HCT116 (cell line): Measurements from ENCODE around the gene PDZD4. TPM values are rescaled to one million over a fixed set of nuclear protein-coding genes. Genes with fewer than 3 reads are reported as not detected.

Experiments
- ATAC-seq: fragments of 200-7000 bp; cut with Tn5 transposase; 2 replicates; pipeline ENCODE4 v1.9.1; 2020; ENCODE audit warnings: mild to moderate bottlenecking, moderate library complexity
- BruUV-seq: library from RNA; stranded (reverse); fragments of 400-500 nt; replicated peaks from 2 replicates; lab custom pipeline; 2021; lab: Mats Ljungman, UMichigan
- CTCF ChIA-PET: fragments of 300-600 bp; sonication (Branson Sonifier 250); formaldehyde crosslinking; loops from one replicate; lab custom pipeline; 2021; ENCODE audit warnings: antibody characterized with exemption; lab: Charles Lee
- POLR2A ChIA-PET: fragments of 300-600, 350-600 bp; sonication (Branson Sonifier 250); formaldehyde crosslinking; loops from one replicate; lab custom pipeline; 2021; ENCODE audit warnings: antibody characterized with exemption; lab: Charles Lee
- RAD21 ChIA-PET, 2 experiments: fragments of 300-600 bp; sonication (Branson Sonifier 250); formaldehyde crosslinking; loops; one replicate each; lab custom pipeline; 2023; ENCODE audit warnings: low total read pairs in 2 of 2; ENCODE audit not compliant: uncharacterized antibody in 2 of 2, unreplicated experiment in 2 of 2, low non-redundant PET in 1 of 2; lab: Charles Lee
- DNase-seq: peaks from one replicate; pipeline ENCODE4 v3.0.0-alpha.2; 2010; ENCODE audit warnings: low read depth, low spot score
- H2AFZ ChIP-seq: fragments of 200-600 bp; shearing (Covaris generic), sonication (generic); 2 replicates; pipeline ENCODE4 v1.6.1; 2017; ENCODE audit warnings: low read depth, mixed run types, mixed read lengths, antibody characterized with exemption, low read length; ENCODE audit not compliant: poor library complexity, severe bottlenecking
- H3K27ac ChIP-seq: 2 replicates; pipeline ENCODE4 v1.5.1; 2012; ENCODE audit warnings: low read depth, low read length
- H3K27me3 ChIP-seq: fragments of 200-600 bp; sonication (generic); 2 replicates; pipeline ENCODE4 v1.6.1; 2016; ENCODE audit warnings: mixed run types, low read length, mixed read lengths; ENCODE audit not compliant: insufficient read depth
- H3K36me3 ChIP-seq, 2 experiments: fragments of 200-500 bp in 1 of 2; fragments of 200-600 bp in 1 of 2; sonication (Bioruptor generic) in 1 of 2; sonication (generic) in 1 of 2; 2 replicates each; pipeline versions ENCODE4 v1.5.1 to v1.6.1; 2014 to 2016; ENCODE audit warnings: low read length in 2 of 2, inconsistent platforms in 1 of 2, mixed read lengths in 1 of 2, mixed run types in 1 of 2; ENCODE audit not compliant: insufficient read depth in 2 of 2, control insufficient read depth in 1 of 2
- H3K4me1 ChIP-seq, 2 experiments: fragments of 200-600 bp in 1 of 2; sonication (generic) in 1 of 2; 2 replicates each; pipeline versions ENCODE4 v1.5.1 to v1.6.1; 2012 to 2017; ENCODE audit warnings: low read length in 2 of 2, inconsistent platforms in 1 of 2, mild to moderate bottlenecking in 1 of 2, mixed read lengths in 1 of 2, mixed run types in 1 of 2, moderate library complexity in 1 of 2; ENCODE audit not compliant: insufficient read depth in 2 of 2, control insufficient read depth in 1 of 2
- H3K4me2 ChIP-seq: fragments of 200-600 bp; sonication (generic); 2 replicates; pipeline ENCODE4 v1.6.1; 2017; ENCODE audit warnings: mixed run types, low read length, mixed read lengths
- H3K4me3 ChIP-seq, 2 experiments: fragments of 200-600 bp in 1 of 2; sonication (generic) in 1 of 2; replicated peaks in 1 of 2; 2 replicates each; pipeline ENCODE4 v1.5.1; 2011 to 2016; ENCODE audit warnings: low read length in 2 of 2, control low read depth in 1 of 2, low read depth in 1 of 2, mild to moderate bottlenecking in 1 of 2, mixed read lengths in 1 of 2, mixed run types in 1 of 2
- H3K79me2 ChIP-seq: fragments of 200-600 bp; sonication (generic); 2 replicates; pipeline ENCODE4 v1.6.1; 2017; ENCODE audit warnings: mild to moderate bottlenecking, mixed run types, low read length, moderate library complexity, mixed read lengths; ENCODE audit not compliant: insufficient read depth
- H3K9ac ChIP-seq: fragments of 200-600 bp; sonication (generic); 2 replicates; pipeline ENCODE4 v1.6.1; 2016; ENCODE audit warnings: low read length, mixed read lengths
- H3K9me2 ChIP-seq: fragments of 200-600 bp; sonication (generic), shearing (Covaris generic); 2 replicates; pipeline ENCODE4 v1.6.1; 2017; ENCODE audit warnings: mixed run types, mild to moderate bottlenecking, moderate library complexity; ENCODE audit not compliant: insufficient read depth
- H3K9me3 ChIP-seq, 2 experiments: fragments of 200-500 bp in 1 of 2; fragments of 200-600 bp in 1 of 2; sonication (Bioruptor generic) in 1 of 2; sonication (generic) in 1 of 2; 2 replicates each; pipeline ENCODE4 v1.6.1; 2014 to 2017; ENCODE audit warnings: low read length in 2 of 2, mixed read lengths in 2 of 2, inconsistent platforms in 1 of 2, low read depth in 1 of 2, mild to moderate bottlenecking in 1 of 2, mixed run types in 1 of 2, moderate library complexity in 1 of 2; ENCODE audit not compliant: control insufficient read depth in 1 of 2, insufficient read depth in 1 of 2
- H4K20me1 ChIP-seq: fragments of 200-600 bp; sonication (generic), shearing (Covaris generic); 2 replicates; pipeline ENCODE4 v1.6.1; 2017; ENCODE audit warnings: mixed run types, mild to moderate bottlenecking, moderate library complexity; ENCODE audit not compliant: insufficient read depth
- CBX3 ChIP-seq: IDR thresholded peaks from 2 replicates; pipeline ENCODE4 v1.6.1; 2012; ENCODE audit warnings: low read depth
- CTCF ChIP-seq, 3 experiments: fragments of 200-600 bp in 1 of 3; sonication (generic) in 1 of 3; IDR thresholded peaks in 2 of 3; conservative IDR thresholded peaks in 1 of 3; 2 replicates each; pipeline ENCODE4 v1.5.1; 2012 to 2017; ENCODE audit warnings: low read depth in 2 of 3, low read length in 2 of 3, antibody characterized with exemption in 1 of 3, borderline replicate concordance in 1 of 3, control low read depth in 1 of 3, mild to moderate bottlenecking in 1 of 3, mixed read lengths in 1 of 3, mixed run types in 1 of 3, moderate library complexity in 1 of 3; ENCODE audit not compliant: insufficient read depth in 1 of 3
- ELF1 ChIP-seq: IDR thresholded peaks from 2 replicates; pipeline ENCODE4 v1.6.1; 2012; ENCODE audit warnings: low read depth, borderline replicate concordance
- EZH2 ChIP-seq: fragments of 200-600 bp; sonication (generic); IDR thresholded peaks from 2 replicates; pipeline ENCODE4 v1.6.1; 2017; ENCODE audit warnings: antibody characterized with exemption, mixed run types
- EZH2phosphoT487 ChIP-seq: fragments of 200-600 bp; IDR thresholded peaks from 2 replicates; pipeline ENCODE4 v1.6.1; 2018; ENCODE audit warnings: antibody characterized with exemption, borderline replicate concordance
- MAX ChIP-seq: IDR thresholded peaks from 2 replicates; pipeline ENCODE4 v1.6.1; 2012
- SIN3A ChIP-seq: IDR thresholded peaks from 2 replicates; pipeline ENCODE4 v1.6.1; 2012; ENCODE audit warnings: low read depth
- SRF ChIP-seq: IDR thresholded peaks from 2 replicates; pipeline ENCODE4 v1.6.1; 2012; ENCODE audit warnings: low read depth
- intact Hi-C: fragments of 100-400 bp; cut with micrococcal nuclease; formaldehyde crosslinking; loops from 2 replicates; pipeline ENCODE4 v1.10.0; 2022
- total RNA-seq: library from RNA; stranded (reverse); gene quantifications from one replicate; pipeline ENCODE4 v1.2.1, GENCODE V29; 2021; ENCODE audit not compliant: unreplicated experiment
- TF ChIP-seq, protein P1 (sequence below): IDR thresholded peaks from 2 replicates; pipeline ENCODE4 v1.6.1; 2012; ENCODE audit warnings: low read depth

PDZD4 gene
- total RNA-seq, 1 experiment from 2014 or later, result 0.30 TPM

DNA sequence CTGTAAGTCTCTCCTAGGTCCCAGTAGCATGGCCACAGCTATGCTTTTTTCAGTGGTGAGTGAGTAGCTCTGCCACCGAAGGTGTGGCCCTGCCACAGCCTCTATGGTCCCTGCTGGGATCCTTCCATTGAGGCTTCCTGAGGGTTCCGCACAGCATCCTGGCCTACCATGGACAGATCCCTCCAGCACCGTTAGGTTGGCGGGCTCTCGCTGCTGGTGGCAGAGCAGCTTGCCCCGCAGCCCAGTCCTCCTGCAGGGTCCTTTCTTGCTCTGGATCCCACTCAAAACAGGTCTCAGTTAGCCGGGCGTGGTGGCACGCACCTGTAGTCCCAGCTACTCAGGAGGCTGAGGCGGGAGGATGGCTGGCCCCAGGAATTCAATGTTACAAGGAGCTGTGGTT, 2.4 kb upstream of the PDZD4 start:
- ChIA-PET POLR2A (no interaction called here), CTCF (no interaction called here), RAD21 (no interaction called here)
- Histone ChIP-seq H3K36me3 (no peaks in the 10 kb centered on the region), H2AFZ (no peak overlapping the region), H3K4me3 (no peak overlapping the region), H3K4me2 (no peak overlapping the region), H3K27me3 (no peaks in the 10 kb centered on the region), H3K9me3 (no peaks in the 10 kb centered on the region), H3K79me2 (no peaks in the 10 kb centered on the region), H3K27ac (no peak overlapping the region), H3K9me2 (no peaks in the 10 kb centered on the region), H3K4me1 (peaks cover 0 to 13% of the 10 kb centered on the region in 2 experiments; a peak in 2 of 4 replicates), H3K9ac (no peak overlapping the region), H4K20me1 (no peaks in the 10 kb centered on the region)
- intact Hi-C loops, result no loop called here
- ATAC-seq, result no peak
- no peak for DNase-seq
- no TSS peak for BruUV-seq
- TF ChIP-seq, protein P1, sequence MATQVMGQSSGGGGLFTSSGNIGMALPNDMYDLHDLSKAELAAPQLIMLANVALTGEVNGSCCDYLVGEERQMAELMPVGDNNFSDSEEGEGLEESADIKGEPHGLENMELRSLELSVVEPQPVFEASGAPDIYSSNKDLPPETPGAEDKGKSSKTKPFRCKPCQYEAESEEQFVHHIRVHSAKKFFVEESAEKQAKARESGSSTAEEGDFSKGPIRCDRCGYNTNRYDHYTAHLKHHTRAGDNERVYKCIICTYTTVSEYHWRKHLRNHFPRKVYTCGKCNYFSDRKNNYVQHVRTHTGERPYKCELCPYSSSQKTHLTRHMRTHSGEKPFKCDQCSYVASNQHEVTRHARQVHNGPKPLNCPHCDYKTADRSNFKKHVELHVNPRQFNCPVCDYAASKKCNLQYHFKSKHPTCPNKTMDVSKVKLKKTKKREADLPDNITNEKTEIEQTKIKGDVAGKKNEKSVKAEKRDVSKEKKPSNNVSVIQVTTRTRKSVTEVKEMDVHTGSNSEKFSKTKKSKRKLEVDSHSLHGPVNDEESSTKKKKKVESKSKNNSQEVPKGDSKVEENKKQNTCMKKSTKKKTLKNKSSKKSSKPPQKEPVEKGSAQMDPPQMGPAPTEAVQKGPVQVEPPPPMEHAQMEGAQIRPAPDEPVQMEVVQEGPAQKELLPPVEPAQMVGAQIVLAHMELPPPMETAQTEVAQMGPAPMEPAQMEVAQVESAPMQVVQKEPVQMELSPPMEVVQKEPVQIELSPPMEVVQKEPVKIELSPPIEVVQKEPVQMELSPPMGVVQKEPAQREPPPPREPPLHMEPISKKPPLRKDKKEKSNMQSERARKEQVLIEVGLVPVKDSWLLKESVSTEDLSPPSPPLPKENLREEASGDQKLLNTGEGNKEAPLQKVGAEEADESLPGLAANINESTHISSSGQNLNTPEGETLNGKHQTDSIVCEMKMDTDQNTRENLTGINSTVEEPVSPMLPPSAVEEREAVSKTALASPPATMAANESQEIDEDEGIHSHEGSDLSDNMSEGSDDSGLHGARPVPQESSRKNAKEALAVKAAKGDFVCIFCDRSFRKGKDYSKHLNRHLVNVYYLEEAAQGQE, result peak; percentile 40
- TF ChIP-seq SRF, result no peak
- TF ChIP-seq, all 23 proteins: peak for 1

- no peaks in the 10 kb centered on the region for H3K9me3 ChIP-seq
- H4K20me1 ChIP-seq, result no peaks in the 10 kb centered on the region
- DNase-seq (no peak), ATAC-seq (no peak)
- H3K9ac ChIP-seq, result no peak overlapping the region
- H3K27me3 ChIP-seq, result no peaks in the 10 kb centered on the region
- POLR2A ChIA-PET, result no interaction called here
- no peaks in the 10 kb centered on the region for H3K79me2 ChIP-seq
- RAD21 ChIA-PET, result no interaction called here
- H2AFZ ChIP-seq, result no peak overlapping the region
- no peaks in the 10 kb centered on the region for H3K36me3 ChIP-seq
- H3K4me3 ChIP-seq, result no peak overlapping the region
- CTCF ChIA-PET, result no interaction called here
- intact Hi-C loops, result no loop called here
- BruUV-seq, result no TSS peak
- no peaks in the 10 kb centered on the region for H3K9me2 ChIP-seq
- no peak overlapping the region for H3K4me2 ChIP-seq
- H3K27ac ChIP-seq, result no peak overlapping the region
- peaks cover 0 to 13% of the 10 kb centered on the region in 2 experiments; a peak in 2 of 4 replicates for H3K4me1 ChIP-seq
- no peak for TF ChIP-seq CBX3
- no peak for TF ChIP-seq EZH2phosphoT487
- TF ChIP-seq ELF1, result no peak
- no peak for TF ChIP-seq SIN3A
- TF ChIP-seq MAX, result no peak
- TF ChIP-seq, protein P1, result no peak
- TF ChIP-seq CTCF (IDR thresholded peaks at IDR 0.05 in 2 of 3, conservative IDR thresholded peaks at IDR 0.05 in 1 of 3; ENCODE audit: borderline replicate concordance in 1 of 3, insufficient read depth in 1 of 3, low read depth in 2 of 3, low read length in 2 of 3), result no peak
- no peak for TF ChIP-seq EZH2
These were observed 1.2 kb upstream of the PDZD4 start for GRCh38 chrX:153831429-153832150.
